Measurements from ENCODE around the gene TMPRSS2.

TMPRSS2 gene

GRCh38 chr21:41500931-41501381 is 7.0 kb downstream of the TMPRSS2 start:
- H3K9me3 ChIP-seq (ENCODE audit: control insufficient read depth in 1 of 2, low read length in 2 of 2), result no peaks in the 10 kb centered on the region
- H3K36me3 ChIP-seq (ENCODE audit: control insufficient read depth in 1 of 2, insufficient read depth in 2 of 2, low read length in 2 of 2), result peaks cover 0 to 8% of the 10 kb centered on the region in 2 donors
- peak overlapping the region in 1 of 2 donors; percentile 54 for H3K9ac ChIP-seq (ENCODE audit: low read depth in 1 of 2, low read length in 2 of 2)
- H3K27me3 ChIP-seq (ENCODE audit: control insufficient read depth in 1 of 2, insufficient read depth in 2 of 2, low read length in 2 of 2), result no peaks in the 10 kb centered on the region
- peak overlapping the region; percentile 76 for H3K27ac ChIP-seq (ENCODE audit: low read depth, low read length)
- H3K4me3 ChIP-seq (ENCODE audit: low read depth in 1 of 2, low read length in 2 of 2), result peak overlapping the region; percentile 26 to 48
- H3K4me1 ChIP-seq (ENCODE audit: control insufficient read depth in 1 of 2, insufficient read depth in 2 of 2, low read length in 2 of 2), result peaks cover 56 to 63% of the 10 kb centered on the region in 2 donors

DNA sequence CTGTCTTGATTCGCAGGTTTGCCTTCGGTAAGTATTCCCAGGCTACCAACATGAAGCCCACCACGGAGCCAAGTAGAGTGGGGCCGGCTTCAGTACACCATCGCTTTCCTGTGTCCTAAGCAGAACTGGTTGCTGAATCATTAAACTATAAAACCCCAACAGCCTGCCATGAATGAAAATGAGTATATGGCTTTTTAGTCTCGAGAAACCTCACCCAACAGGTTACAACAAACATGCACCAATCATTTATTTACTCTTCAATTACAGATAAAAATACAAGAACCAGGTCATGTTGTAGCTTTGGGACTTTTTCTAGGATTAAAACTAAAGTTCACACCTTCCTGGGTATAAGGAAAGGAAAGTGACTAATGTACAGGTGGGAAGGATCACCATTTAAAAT is 7.6 kb downstream of the TMPRSS2 start:
- no peaks in the 10 kb centered on the region for H3K9me3 ChIP-seq (ENCODE audit: control insufficient read depth in 1 of 2, low read length in 2 of 2)
- H3K9ac ChIP-seq (ENCODE audit: low read depth in 1 of 2, low read length in 2 of 2), result peak overlapping the region; percentile 54
- H3K27me3 ChIP-seq (ENCODE audit: control insufficient read depth in 1 of 2, insufficient read depth in 2 of 2, low read length in 2 of 2), result no peaks in the 10 kb centered on the region
- peak overlapping the region; percentile 37 to 48 for H3K4me3 ChIP-seq (ENCODE audit: low read depth in 1 of 2, low read length in 2 of 2)
- H3K36me3 ChIP-seq (ENCODE audit: control insufficient read depth in 1 of 2, insufficient read depth in 2 of 2, low read length in 2 of 2), result peaks cover 0 to 8% of the 10 kb centered on the region in 2 donors
- H3K27ac ChIP-seq (ENCODE audit: low read depth, low read length), result peak overlapping the region; percentile 76
- H3K4me1 ChIP-seq (ENCODE audit: control insufficient read depth in 1 of 2, insufficient read depth in 2 of 2, low read length in 2 of 2), result peaks cover 56 to 63% of the 10 kb centered on the region in 2 donors

GRCh38 chr21:41499920-41500319 is 8.0 kb downstream of the TMPRSS2 start:
- no peaks in the 10 kb centered on the region for H3K9me3 ChIP-seq (ENCODE audit: control insufficient read depth in 1 of 2, low read length in 2 of 2)
- H3K27me3 ChIP-seq (ENCODE audit: control insufficient read depth in 1 of 2, insufficient read depth in 2 of 2, low read length in 2 of 2), result no peaks in the 10 kb centered on the region
- peak overlapping the region; percentile 37 to 48 for H3K4me3 ChIP-seq (ENCODE audit: low read depth in 1 of 2, low read length in 2 of 2)
- H3K36me3 ChIP-seq (ENCODE audit: control insufficient read depth in 1 of 2, insufficient read depth in 2 of 2, low read length in 2 of 2), result peaks cover 0 to 8% of the 10 kb centered on the region in 2 donors
- peaks cover 53 to 63% of the 10 kb centered on the region in 2 donors for H3K4me1 ChIP-seq (ENCODE audit: control insufficient read depth in 1 of 2, insufficient read depth in 2 of 2, low read length in 2 of 2)
- H3K27ac ChIP-seq (ENCODE audit: low read depth, low read length), result no peak overlapping the region
- peak overlapping the region; percentile 54 for H3K9ac ChIP-seq (ENCODE audit: low read depth in 1 of 2, low read length in 2 of 2)

DNA sequence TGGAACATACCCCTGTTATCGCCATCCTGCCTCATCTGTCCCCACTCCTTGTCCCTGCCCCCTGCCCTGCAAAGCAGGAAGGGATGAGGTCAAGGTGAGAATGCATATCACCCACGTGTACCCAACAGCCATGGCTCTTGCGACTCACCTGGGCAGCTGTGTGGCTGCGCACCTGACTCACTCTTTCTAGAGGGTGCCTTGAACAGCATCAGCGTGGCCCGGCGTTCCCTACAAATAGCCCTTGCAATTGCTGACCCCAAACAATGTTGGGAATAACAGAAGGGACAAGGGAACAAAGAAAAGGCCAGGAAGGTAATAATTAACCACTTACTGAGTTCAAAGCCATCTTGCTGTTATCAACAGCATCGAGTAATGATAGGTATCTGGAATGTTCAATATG is 10.2 kb downstream of the TMPRSS2 start:
- Histone ChIP-seq H3K27me3 (ENCODE audit: control insufficient read depth in 1 of 2, insufficient read depth in 2 of 2, low read length in 2 of 2) (no peaks in the 10 kb centered on the region), H3K9me3 (ENCODE audit: control insufficient read depth in 1 of 2, low read length in 2 of 2) (no peaks in the 10 kb centered on the region), H3K36me3 (ENCODE audit: control insufficient read depth in 1 of 2, insufficient read depth in 2 of 2, low read length in 2 of 2) (peaks cover 10 to 24% of the 10 kb centered on the region in 2 donors), H3K27ac (ENCODE audit: low read depth, low read length) (peak overlapping the region; percentile 54), H3K9ac (ENCODE audit: low read depth in 1 of 2, low read length in 2 of 2) (no peak overlapping the region), H3K4me3 (ENCODE audit: low read depth in 1 of 2, low read length in 2 of 2) (peak overlapping the region; percentile 7 to 17), H3K4me1 (ENCODE audit: control insufficient read depth in 1 of 2, insufficient read depth in 2 of 2, low read length in 2 of 2) (peaks cover 43 to 52% of the 10 kb centered on the region in 2 donors)

DNA sequence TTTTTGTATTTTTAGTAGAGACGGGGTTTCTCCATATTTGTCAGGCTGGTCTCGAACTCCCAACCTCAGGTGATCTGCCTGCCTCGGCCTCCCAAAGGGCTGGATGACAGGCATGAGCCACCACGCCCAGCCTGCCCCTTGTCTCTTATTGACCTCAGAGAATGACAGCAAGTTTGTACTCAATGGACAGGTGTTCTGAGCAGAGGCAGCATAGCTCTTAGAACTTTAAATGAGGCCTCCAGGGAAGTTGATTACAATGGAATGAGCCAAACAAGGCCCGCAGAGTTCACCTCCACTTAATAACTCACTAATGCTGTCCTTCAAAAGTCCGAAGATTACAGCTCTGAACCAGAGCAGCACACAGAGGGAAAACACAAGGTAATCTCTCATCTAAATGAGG is 10.9 kb downstream of the TMPRSS2 start:
- Histone ChIP-seq H3K27ac (ENCODE audit: low read depth, low read length) (no peak overlapping the region), H3K4me1 (ENCODE audit: control insufficient read depth in 1 of 2, insufficient read depth in 2 of 2, low read length in 2 of 2) (peaks cover 36 to 45% of the 10 kb centered on the region in 2 donors), H3K27me3 (ENCODE audit: control insufficient read depth in 1 of 2, insufficient read depth in 2 of 2, low read length in 2 of 2) (no peaks in the 10 kb centered on the region), H3K9ac (ENCODE audit: low read depth in 1 of 2, low read length in 2 of 2) (no peak overlapping the region), H3K4me3 (ENCODE audit: low read depth in 1 of 2, low read length in 2 of 2) (no peak overlapping the region), H3K36me3 (ENCODE audit: control insufficient read depth in 1 of 2, insufficient read depth in 2 of 2, low read length in 2 of 2) (peaks cover 10 to 24% of the 10 kb centered on the region in 2 donors), H3K9me3 (ENCODE audit: control insufficient read depth in 1 of 2, low read length in 2 of 2) (no peaks in the 10 kb centered on the region)

GRCh38 chr21:41494242-41494641 is 13.7 kb downstream of the TMPRSS2 start:
- Histone ChIP-seq H3K9ac (ENCODE audit: low read depth in 1 of 2, low read length in 2 of 2) (no peak overlapping the region), H3K4me1 (ENCODE audit: control insufficient read depth in 1 of 2, insufficient read depth in 2 of 2, low read length in 2 of 2) (peaks cover 20 to 22% of the 10 kb centered on the region in 2 donors), H3K27ac (ENCODE audit: low read depth, low read length) (no peak overlapping the region), H3K36me3 (ENCODE audit: control insufficient read depth in 1 of 2, insufficient read depth in 2 of 2, low read length in 2 of 2) (peaks cover 26 to 45% of the 10 kb centered on the region in 2 donors), H3K27me3 (ENCODE audit: control insufficient read depth in 1 of 2, insufficient read depth in 2 of 2, low read length in 2 of 2) (no peaks in the 10 kb centered on the region), H3K9me3 (ENCODE audit: control insufficient read depth in 1 of 2, low read length in 2 of 2) (no peaks in the 10 kb centered on the region), H3K4me3 (ENCODE audit: low read depth in 1 of 2, low read length in 2 of 2) (no peak overlapping the region)

GRCh38 chr21:41491412-41491811 is 16.5 kb downstream of the TMPRSS2 start:
- no peak overlapping the region for H3K27ac ChIP-seq (ENCODE audit: low read depth, low read length)
- H3K4me3 ChIP-seq (ENCODE audit: low read depth in 1 of 2, low read length in 2 of 2), result no peak overlapping the region
- H3K4me1 ChIP-seq (ENCODE audit: control insufficient read depth in 1 of 2, insufficient read depth in 2 of 2, low read length in 2 of 2), result peaks cover 0 to 5% of the 10 kb centered on the region in 2 donors
- H3K36me3 ChIP-seq (ENCODE audit: control insufficient read depth in 1 of 2, insufficient read depth in 2 of 2, low read length in 2 of 2), result peaks cover 46 to 68% of the 10 kb centered on the region in 2 donors
- no peak overlapping the region for H3K9ac ChIP-seq (ENCODE audit: low read depth in 1 of 2, low read length in 2 of 2)
- no peaks in the 10 kb centered on the region for H3K9me3 ChIP-seq (ENCODE audit: control insufficient read depth in 1 of 2, low read length in 2 of 2)
- no peaks in the 10 kb centered on the region for H3K27me3 ChIP-seq (ENCODE audit: control insufficient read depth in 1 of 2, insufficient read depth in 2 of 2, low read length in 2 of 2)

DNA sequence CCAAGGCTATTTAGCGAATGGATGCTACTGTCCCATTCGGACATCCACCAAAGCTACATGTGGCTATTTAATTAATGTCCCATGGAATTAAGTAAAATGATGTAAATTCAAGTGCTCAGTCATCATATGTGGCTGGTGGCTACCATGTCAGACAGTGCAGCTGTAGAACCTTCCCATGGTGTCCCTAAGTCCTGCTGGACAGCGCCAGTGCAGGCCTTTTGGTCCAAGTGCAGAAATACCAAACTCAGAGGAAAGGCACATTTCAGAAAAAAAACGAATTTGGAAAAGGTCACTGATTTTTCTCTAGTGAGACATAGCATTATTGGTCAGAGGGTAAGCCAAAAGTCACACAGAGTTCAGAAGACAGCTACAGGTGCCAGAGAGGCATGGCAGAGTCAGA is 17.6 kb downstream of the TMPRSS2 start:
- H3K4me1 ChIP-seq (ENCODE audit: control insufficient read depth in 1 of 2, insufficient read depth in 2 of 2, low read length in 2 of 2), result peaks cover 0 to 6% of the 10 kb centered on the region in 2 donors
- no peak overlapping the region for H3K4me3 ChIP-seq (ENCODE audit: low read depth in 1 of 2, low read length in 2 of 2)
- H3K9me3 ChIP-seq (ENCODE audit: control insufficient read depth in 1 of 2, low read length in 2 of 2), result no peaks in the 10 kb centered on the region
- H3K27me3 ChIP-seq (ENCODE audit: control insufficient read depth in 1 of 2, insufficient read depth in 2 of 2, low read length in 2 of 2), result no peaks in the 10 kb centered on the region
- H3K36me3 ChIP-seq (ENCODE audit: control insufficient read depth in 1 of 2, insufficient read depth in 2 of 2, low read length in 2 of 2), result peaks cover 46 to 77% of the 10 kb centered on the region in 2 donors
- no peak overlapping the region for H3K27ac ChIP-seq (ENCODE audit: low read depth, low read length)
- no peak overlapping the region for H3K9ac ChIP-seq (ENCODE audit: low read depth in 1 of 2, low read length in 2 of 2)

DNA sequence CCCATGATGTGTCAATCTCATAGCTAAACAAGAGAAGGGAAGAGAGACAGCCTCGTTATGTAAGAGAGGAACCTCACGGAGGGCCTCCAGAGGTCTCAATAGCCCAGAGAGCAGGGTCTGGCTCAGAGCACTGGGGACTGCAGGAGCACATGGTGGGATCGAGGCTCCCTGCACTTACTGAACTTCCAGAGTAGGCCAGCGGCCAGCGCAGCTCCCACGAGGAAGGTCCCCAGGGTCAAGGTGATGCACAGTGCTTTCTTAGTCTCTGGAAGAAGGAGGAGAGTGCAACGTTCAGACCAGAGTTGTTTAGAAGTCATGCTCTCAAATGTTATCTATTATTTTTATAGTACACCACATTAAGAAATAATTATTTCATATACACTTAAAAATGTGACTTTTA is 18.6 kb downstream of the TMPRSS2 start:
- no peak overlapping the region for H3K9ac ChIP-seq (ENCODE audit: low read depth in 1 of 2, low read length in 2 of 2)
- no peak overlapping the region for H3K27ac ChIP-seq (ENCODE audit: low read depth, low read length)

GRCh38 chr21:41488080-41488479 is 19.9 kb downstream of the TMPRSS2 start:
- H3K4me3 ChIP-seq (ENCODE audit: low read depth in 1 of 2, low read length in 2 of 2), result no peak overlapping the region
- no peak overlapping the region for H3K27ac ChIP-seq (ENCODE audit: low read depth, low read length)
- peaks cover 49 to 77% of the 10 kb centered on the region in 2 donors for H3K36me3 ChIP-seq (ENCODE audit: control insufficient read depth in 1 of 2, insufficient read depth in 2 of 2, low read length in 2 of 2)
- H3K9me3 ChIP-seq (ENCODE audit: control insufficient read depth in 1 of 2, low read length in 2 of 2), result no peaks in the 10 kb centered on the region
- no peak overlapping the region for H3K9ac ChIP-seq (ENCODE audit: low read depth in 1 of 2, low read length in 2 of 2)
- peaks cover under 1 to 12% of the 10 kb centered on the region in 2 donors for H3K4me1 ChIP-seq (ENCODE audit: control insufficient read depth in 1 of 2, insufficient read depth in 2 of 2, low read length in 2 of 2)
- H3K27me3 ChIP-seq (ENCODE audit: control insufficient read depth in 1 of 2, insufficient read depth in 2 of 2, low read length in 2 of 2), result no peaks in the 10 kb centered on the region

More for the DNA sequence above, 18.6 kb downstream of the TMPRSS2 start:
- Histone ChIP-seq H3K4me3 (ENCODE audit: low read depth in 1 of 2, low read length in 2 of 2) (no peak overlapping the region), H3K9me3 (ENCODE audit: control insufficient read depth in 1 of 2, low read length in 2 of 2) (no peaks in the 10 kb centered on the region), H3K36me3 (ENCODE audit: control insufficient read depth in 1 of 2, insufficient read depth in 2 of 2, low read length in 2 of 2) (peaks cover 53 to 84% of the 10 kb centered on the region in 2 donors), H3K27me3 (ENCODE audit: control insufficient read depth in 1 of 2, insufficient read depth in 2 of 2, low read length in 2 of 2) (no peaks in the 10 kb centered on the region), H3K4me1 (ENCODE audit: control insufficient read depth in 1 of 2, insufficient read depth in 2 of 2, low read length in 2 of 2) (peaks cover 0 to 6% of the 10 kb centered on the region in 2 donors)
